ENCODE results near the gene EXTL2. TPM values are rescaled to one million over a fixed set of nuclear protein-coding genes. Genes with fewer than 3 reads are reported as not detected.

The EXTL2 gene
- total RNA-seq, 2 experiments from 2014 or later: 1.5 to 1.8 TPM

- H3K4me1 Mint-ChIP-seq (ENCODE audit: low read depth): no peaks in the 10 kb centered on the region
- H3K9me3 Mint-ChIP-seq: no peaks in the 10 kb centered on the region
- H3K27me3 Mint-ChIP-seq: no peaks in the 10 kb centered on the region
- H3K27ac Mint-ChIP-seq: no peak overlapping the region
- H3K27ac ChIP-seq (ENCODE audit: low read depth in 1 of 2, low read length in 2 of 2): no peak overlapping the region
- CTCF ChIA-PET: no interaction called here
- no peaks in the 10 kb centered on the region for H3K4me1 ChIP-seq (ENCODE audit: insufficient read depth, low read length)
- no peaks in the 10 kb centered on the region for H3K9me3 ChIP-seq (ENCODE audit: control insufficient read depth in 1 of 2, insufficient read depth in 1 of 2, low read length in 2 of 2)
- H3K36me3 Mint-ChIP-seq (ENCODE audit: low read depth): peaks cover 5% of the 10 kb centered on the region
- H3K4me3 Mint-ChIP-seq: no peak overlapping the region
- no peak overlapping the region for H3K4me3 ChIP-seq (ENCODE audit: low read length)
- TF ChIP-seq CTCF (IDR thresholded peaks at IDR 0.05): no peak
- no peaks in the 10 kb centered on the region for H3K36me3 ChIP-seq (ENCODE audit: insufficient read depth, low read length)
- no peak for DNase-seq
- H3K27me3 ChIP-seq (ENCODE audit: control insufficient read depth in 1 of 2, insufficient read depth in 2 of 2, low read length in 2 of 2): no peaks in the 10 kb centered on the region
- POLR2A ChIA-PET: no interaction called here
- intact Hi-C loops (cut with DNase I, micrococcal nuclease): no loop called here
- ATAC-seq (ENCODE audit: poor library complexity): no peak
Observed at GRCh38 chr1:100882698-100883097, 11.9 kb downstream of the EXTL2 start.

GRCh38 chr1:100881687-100882086 lies 13.0 kb downstream of the EXTL2 start:
- no peak for TF ChIP-seq CTCF (IDR thresholded peaks at IDR 0.05)
- Histone ChIP-seq H3K27me3 (ENCODE audit: control insufficient read depth in 1 of 2, insufficient read depth in 2 of 2, low read length in 2 of 2) (no peaks in the 10 kb centered on the region), H3K4me1 (ENCODE audit: insufficient read depth, low read length) (no peaks in the 10 kb centered on the region), H3K4me3 (ENCODE audit: low read length) (no peak overlapping the region), H3K9me3 (ENCODE audit: control insufficient read depth in 1 of 2, insufficient read depth in 1 of 2, low read length in 2 of 2) (no peaks in the 10 kb centered on the region), H3K27ac (ENCODE audit: low read depth in 1 of 2, low read length in 2 of 2) (no peak overlapping the region), H3K36me3 (ENCODE audit: insufficient read depth, low read length) (no peaks in the 10 kb centered on the region)
- Mint-ChIP-seq H3K4me1 (ENCODE audit: low read depth) (no peaks in the 10 kb centered on the region), H3K9me3 (no peaks in the 10 kb centered on the region), H3K27me3 (no peaks in the 10 kb centered on the region), H3K4me3 (no peak overlapping the region), H3K27ac (no peak overlapping the region), H3K36me3 (ENCODE audit: low read depth) (peaks cover under 1% of the 10 kb centered on the region)
- ATAC-seq (ENCODE audit: poor library complexity): no peak
- ChIA-PET CTCF (no interaction called here), POLR2A (no interaction called here)
- intact Hi-C loops (cut with DNase I, micrococcal nuclease): no loop called here
- DNase-seq: no peak

- ChIA-PET CTCF (interaction anchor here (0.6 to 1.0 kb wide), 2 partner anchors 11 to 1032 kb away, joined by 3 to 4 read pairs; no protein-coding TSS in a partner anchor), POLR2A (interaction anchor here (1.2 kb wide), 1 partner anchor 16 kb away, joined by 3 read pairs; no protein-coding TSS in a partner anchor)
- no peaks in the 10 kb centered on the region for H3K4me1 Mint-ChIP-seq (ENCODE audit: low read depth)
- intact Hi-C loops (cut with DNase I, micrococcal nuclease): no loop called here
- H3K27me3 Mint-ChIP-seq: no peaks in the 10 kb centered on the region
- Histone ChIP-seq H3K27me3 (ENCODE audit: control insufficient read depth in 1 of 2, insufficient read depth in 2 of 2, low read length in 2 of 2) (no peaks in the 10 kb centered on the region), H3K4me1 (ENCODE audit: insufficient read depth, low read length) (no peaks in the 10 kb centered on the region), H3K27ac (ENCODE audit: low read depth in 1 of 2, low read length in 2 of 2) (no peak overlapping the region), H3K4me3 (ENCODE audit: low read length) (no peak overlapping the region), H3K36me3 (ENCODE audit: insufficient read depth, low read length) (no peaks in the 10 kb centered on the region), H3K9me3 (ENCODE audit: control insufficient read depth in 1 of 2, insufficient read depth in 1 of 2, low read length in 2 of 2) (no peaks in the 10 kb centered on the region)
- no peak overlapping the region for H3K27ac Mint-ChIP-seq
- DNase-seq: no peak
- TF ChIP-seq CTCF (IDR thresholded peaks at IDR 0.05): no peak
- H3K36me3 Mint-ChIP-seq (ENCODE audit: low read depth): no peaks in the 10 kb centered on the region
- ATAC-seq (ENCODE audit: poor library complexity): no peak
- no peaks in the 10 kb centered on the region for H3K9me3 Mint-ChIP-seq
- no peak overlapping the region for H3K4me3 Mint-ChIP-seq
Observed at GRCh38 chr1:100879422-100879821, 15.2 kb downstream of the EXTL2 start.

Measured in CD4-positive, alpha-beta T cell (primary cell).